NCI-H2171 treated with DMSO at 0.1 percent for 48 hours (cell line): ENCODE data around the gene APBA2.

Source experiments
- DNase-seq: peaks from one replicate; lab custom pipeline; 2025; lab: John Stamatoyannopoulos, UW

APBA2 gene

GRCh38 chr15:28983432-28984311 is 97.9 kb downstream of the APBA2 start:
- DNase-seq: no peak

DNA sequence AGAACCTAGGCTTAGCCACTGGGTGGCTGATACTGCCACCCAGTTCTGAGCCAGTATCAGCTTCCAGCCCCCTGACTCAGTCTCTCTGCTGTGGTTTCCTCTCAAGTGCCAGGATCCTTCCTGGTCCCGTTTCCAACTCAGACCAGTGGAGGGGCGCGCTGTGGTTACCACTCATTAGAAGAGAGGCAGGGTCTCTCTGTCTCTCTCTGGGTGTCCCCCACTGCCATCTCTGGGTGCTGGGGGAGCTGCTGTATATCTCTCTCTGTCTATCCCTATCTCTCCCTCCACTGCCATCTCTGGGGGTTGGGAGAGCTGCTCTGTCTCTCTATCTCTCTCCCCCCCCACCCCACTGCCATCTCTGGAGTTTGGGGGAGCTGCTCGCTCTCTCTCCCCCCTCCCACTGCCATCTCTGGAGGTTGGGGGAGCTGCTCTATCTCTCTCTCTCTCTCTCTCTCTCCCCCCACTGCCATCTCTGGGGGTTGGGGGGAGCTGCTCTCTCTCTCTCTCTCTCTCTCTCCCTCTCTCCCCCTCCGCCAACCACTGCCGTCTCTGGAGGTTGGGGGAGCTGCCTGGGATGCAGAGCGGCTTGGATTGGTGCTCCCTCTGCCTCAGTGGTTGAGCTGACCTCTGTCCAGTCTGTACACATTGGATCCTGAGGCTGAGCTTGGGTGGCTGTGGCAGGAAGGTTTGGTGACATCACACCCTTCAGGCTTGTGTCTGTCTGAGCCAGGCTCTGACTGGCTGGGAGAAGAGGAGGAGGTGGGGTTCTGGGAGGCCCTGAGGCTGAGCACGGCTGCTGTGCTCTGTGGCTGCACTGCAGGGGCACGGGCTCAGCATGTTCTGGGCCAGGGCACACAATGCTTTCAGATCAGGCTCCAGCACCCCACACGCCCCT is 98.9 kb downstream of the APBA2 start:
- DNase-seq: no peak

DNA sequence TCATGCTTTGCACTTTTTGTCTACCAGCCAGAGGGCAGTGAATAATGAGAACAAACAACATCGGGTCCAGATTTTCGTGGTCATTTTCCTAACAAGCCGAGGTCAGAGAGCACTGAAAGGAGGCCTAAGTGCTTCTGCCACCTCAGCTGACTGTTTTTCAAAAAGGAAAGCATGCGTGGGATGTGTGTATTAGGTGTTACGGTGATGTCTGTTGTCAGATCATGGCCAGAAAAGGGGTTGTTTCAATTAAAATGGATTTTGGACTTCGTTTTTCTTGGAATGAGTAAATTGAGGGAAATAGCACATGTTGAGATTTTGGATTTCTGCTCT is 99.5 kb downstream of the APBA2 start:
- no peak for DNase-seq

GRCh38 chr15:28985691-28986090 is 99.9 kb downstream of the APBA2 start:
- no peak for DNase-seq

DNA sequence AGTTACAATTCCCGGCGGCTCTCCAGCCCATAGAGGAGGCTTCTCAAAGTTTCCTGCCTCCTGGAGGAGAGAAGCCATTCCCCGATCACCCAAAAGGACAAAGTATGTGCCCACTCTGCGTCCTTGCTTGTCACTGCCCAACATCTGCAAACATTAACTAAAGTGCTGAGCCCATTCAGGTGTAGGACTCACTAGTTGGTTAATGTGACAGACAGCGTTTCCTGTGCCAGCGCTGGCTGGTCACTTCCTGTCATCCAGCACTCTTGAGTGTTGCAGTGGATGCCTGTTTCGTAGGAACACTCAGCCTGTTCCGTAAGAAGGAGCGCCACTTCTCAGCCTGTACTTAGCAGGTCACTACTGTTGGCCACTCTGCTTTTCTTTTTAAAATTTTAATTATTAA is 100.3 kb downstream of the APBA2 start:
- no peak for DNase-seq

DNA sequence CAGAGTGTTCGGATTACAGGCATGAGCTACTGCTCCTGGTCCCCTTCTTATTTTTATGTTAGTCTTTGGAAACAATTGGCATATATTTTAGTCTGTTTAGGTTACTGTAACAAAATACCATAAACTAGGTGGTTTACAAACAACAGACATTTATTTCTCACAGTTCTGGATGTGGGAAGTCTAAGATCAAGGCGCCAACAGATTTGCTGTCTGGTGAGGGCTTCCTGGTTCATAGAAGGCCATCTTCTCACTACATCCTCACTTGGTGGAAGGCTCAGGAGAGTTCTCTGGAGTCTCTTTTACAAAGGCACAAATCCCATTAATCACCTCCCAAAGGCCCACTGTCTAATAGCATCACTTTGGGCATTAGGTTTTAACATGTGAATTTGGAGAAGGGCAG is 101.0 kb downstream of the APBA2 start:
- DNase-seq: no peak

DNA sequence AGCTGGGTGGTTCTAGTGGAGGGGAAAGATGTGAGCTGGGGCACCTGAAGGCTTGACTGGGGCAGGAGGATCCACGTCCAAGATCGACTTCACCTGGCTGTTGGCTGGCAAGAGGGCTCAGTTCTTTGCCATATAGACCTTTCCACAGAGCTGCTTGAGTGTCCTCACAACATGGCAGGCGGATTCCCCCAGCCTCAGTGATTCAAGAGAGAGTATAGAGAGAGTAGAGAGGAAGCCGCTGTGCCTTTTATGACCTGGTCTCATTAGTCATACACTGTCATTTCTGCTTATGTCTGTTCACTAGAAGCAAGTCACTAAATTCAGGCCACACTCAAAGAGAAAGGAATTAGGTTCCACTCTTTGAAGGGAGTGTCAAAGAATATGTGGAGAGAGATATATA is 101.6 kb downstream of the APBA2 start:
- no peak for DNase-seq

DNA sequence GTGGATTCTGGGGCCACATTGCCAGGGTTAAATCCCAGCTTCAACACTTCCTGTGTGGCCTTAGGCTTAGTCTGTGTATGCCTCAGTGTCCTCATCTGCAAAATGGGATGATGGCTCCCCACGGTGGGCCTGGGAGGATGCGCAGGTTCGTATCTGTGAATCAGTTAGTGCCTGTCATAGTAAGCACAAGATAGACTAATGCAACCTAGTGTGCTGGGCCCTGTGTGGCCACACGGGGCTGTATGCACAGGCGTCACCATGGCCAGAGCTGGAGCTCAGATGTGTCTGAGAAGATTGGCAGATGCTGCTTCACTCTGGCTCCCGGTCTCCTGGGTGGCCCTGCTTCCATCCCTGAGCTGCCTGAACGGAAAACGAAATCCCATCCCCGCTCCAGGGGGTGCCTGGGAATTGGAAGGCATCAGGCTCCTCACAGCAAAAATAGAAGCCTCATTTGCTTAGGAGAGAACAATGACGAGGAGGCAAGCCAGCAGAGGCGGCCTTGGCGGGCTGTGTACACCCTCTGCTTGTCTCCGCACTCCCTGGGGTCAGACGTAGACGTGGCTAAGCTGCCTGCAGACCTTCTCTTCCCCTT is 103.6 kb downstream of the APBA2 start:
- DNase-seq: peak; percentile 39

DNA sequence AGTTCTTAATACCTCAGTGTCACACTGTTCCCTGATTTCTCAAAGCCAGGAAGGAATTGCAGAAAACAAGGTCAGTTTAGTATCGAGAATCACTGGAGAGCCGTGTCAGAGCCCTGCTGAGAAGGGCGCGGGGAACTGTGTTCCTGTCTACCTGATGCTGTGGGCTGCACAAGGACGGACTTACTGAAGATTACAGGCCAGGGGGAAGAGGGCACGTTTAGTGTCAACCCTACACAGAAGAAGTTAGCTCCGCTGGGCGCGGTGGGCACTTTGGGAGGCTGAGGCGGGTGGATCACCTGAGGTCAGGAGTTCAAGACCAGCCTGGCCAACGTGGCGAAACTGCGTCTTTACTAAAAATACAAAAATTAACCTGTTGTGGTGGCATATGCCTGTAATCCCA is 104.1 kb downstream of the APBA2 start:
- no peak for DNase-seq

DNA sequence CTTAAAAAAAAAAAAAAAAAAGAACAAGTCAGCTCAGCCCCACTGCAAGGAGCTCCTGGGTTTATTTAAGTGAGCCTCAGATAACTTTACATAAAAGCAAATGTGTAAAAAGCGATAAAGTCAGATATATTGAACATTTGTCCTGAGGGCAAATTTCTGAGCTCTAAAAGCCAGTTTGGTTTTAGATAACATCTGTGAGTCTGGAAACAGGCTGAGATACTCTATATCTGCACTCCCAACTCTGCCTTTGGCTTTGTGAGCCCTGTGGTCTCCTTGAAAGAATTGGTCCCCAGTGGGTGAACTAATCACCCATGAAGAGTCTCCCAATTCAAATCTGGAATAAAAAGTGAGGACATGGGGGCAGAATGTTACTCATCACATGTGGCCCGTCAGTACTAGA is 104.6 kb downstream of the APBA2 start:
- DNase-seq: no peak

GRCh38 chr15:28991236-28992171 is 105.7 kb downstream of the APBA2 start:
- DNase-seq: no peak

GRCh38 chr15:28992336-28992864 is 106.6 kb downstream of the APBA2 start:
- no peak for DNase-seq

GRCh38 chr15:28993051-28993719 is 107.4 kb downstream of the APBA2 start:
- DNase-seq: no peak

GRCh38 chr15:28993720-28994053 is 107.9 kb downstream of the APBA2 start:
- DNase-seq: no peak

GRCh38 chr15:28994142-28994830 is 108.5 kb downstream of the APBA2 start:
- no peak for DNase-seq

DNA sequence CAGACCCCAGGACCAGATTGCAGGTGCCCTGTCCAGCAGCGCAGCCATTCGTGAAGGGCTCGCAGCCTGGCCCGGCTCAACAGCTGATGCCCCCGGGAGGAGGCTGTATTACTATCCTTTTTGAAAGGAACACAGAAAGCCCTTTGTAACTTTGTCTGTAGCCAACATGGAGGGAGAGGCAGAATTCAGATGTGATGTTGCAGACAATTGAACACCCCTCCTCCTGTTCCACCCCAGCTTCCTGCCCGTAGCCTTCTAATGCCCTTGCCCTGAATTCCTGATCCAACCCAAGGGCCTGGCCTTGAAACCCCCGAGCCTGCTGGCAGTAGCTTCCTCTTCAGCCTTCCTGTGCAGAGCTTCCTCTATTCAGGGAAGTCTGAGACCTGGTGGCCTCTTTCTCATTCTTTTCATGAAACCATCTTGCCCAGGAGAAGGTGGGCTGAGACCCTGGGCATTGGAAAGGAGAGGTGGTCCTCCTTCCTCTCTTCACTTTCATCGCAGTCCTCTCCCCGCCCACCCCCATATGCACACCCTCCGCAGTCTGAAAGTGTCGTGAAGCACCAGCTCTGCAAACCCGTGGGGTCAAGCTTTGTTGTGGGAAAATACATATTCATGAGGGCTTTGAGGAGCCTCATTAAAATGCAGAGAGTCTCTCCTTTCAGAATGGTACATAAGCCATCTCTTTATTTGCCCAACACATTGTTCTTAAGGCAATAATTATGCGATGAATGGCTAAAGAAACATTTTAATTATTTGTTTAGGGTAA is 109.2 kb downstream of the APBA2 start:
- no peak for DNase-seq

DNA sequence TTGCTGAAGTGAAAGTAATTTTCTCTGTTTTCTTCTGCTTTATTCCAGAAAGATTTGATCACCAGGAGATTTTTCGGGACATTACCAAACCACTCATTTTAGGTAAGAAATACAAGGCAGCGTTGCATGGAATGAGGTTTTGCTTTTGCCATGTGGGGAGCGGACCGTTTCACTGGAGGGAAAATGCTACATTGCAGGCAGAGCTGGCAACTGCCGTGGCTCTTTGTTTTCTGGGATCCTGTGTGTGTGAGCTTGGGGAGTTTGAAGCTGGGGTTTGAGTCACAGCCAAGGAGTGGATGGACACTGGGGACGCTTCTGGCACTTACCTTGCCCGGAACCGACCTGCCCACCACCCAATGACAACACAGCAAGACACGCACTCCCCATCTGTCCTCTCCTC is 109.9 kb downstream of the APBA2 start:
- no peak for DNase-seq

DNA sequence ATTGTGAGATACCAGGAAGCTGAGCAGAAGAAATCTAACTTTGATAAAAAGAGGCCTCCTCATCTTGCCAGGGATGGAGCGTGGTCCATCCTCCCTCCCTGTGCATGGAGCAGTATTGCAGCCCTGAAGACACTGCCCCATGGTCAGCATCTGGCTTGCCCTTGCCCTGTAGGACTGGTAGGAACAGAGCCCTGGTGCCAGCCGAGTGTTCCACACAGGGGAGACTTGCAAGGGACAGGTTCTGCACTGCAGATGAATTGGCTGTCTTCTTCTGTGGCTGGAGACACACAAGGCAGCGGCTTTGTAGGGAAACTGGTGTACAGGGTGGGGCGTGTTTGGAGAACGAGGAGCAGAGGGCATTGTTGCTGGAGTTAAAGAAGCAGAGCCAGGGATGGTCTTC is 110.5 kb downstream of the APBA2 start:
- DNase-seq: no peak

GRCh38 chr15:28996953-28997352 is 111.2 kb downstream of the APBA2 start:
- no peak for DNase-seq

- no peak for DNase-seq
Observed at GRCh38 chr15:28997791-28998190, 112.0 kb downstream of the APBA2 start.
